GM12892 (cell line): Measurements from ENCODE around the gene BGN.

Experiments
- DNase-seq: peaks from one replicate; pipeline ENCODE4 v3.0.0; 2011; ENCODE audit not compliant: insufficient read length
- FAIRE-seq: peaks from 2 replicates; lab custom pipeline; 2011; peaks lifted over from hg19 to GRCh38; lab: Jason Lieb, UNC
- POLR2A ChIP-seq: IDR thresholded peaks from 2 replicates; pipeline ENCODE4 v1.6.1; 2011; ENCODE audit warnings: low read depth, low read length, control low read depth
- POLR2AphosphoS5 ChIP-seq: IDR thresholded peaks from 2 replicates; pipeline ENCODE4 v1.6.1; 2011; ENCODE audit warnings: low read depth, low read length, control low read depth
- TAF1 ChIP-seq: IDR thresholded peaks from 2 replicates; pipeline ENCODE4 v1.6.1; 2011; ENCODE audit warnings: low read depth, mild to moderate bottlenecking, control low read depth, low read length, borderline replicate concordance

Gene BGN

GRCh38 chrX:153512501-153512893 lies 17.7 kb downstream of the BGN start:
- FAIRE-seq (no peak), DNase-seq (no peak)

GRCh38 chrX:153513265-153513664 lies 18.5 kb downstream of the BGN start:
- no peak for TF ChIP-seq POLR2A
- DNase-seq (no peak), FAIRE-seq (no peak)

More at GRCh38 chrX:153512501-153512893, 17.7 kb downstream of the BGN start:
- TF ChIP-seq POLR2A (no peak), TAF1 (no peak), POLR2AphosphoS5 (no peak)

GRCh38 chrX:153514259-153514658 lies 19.5 kb downstream of the BGN start:
- TF ChIP-seq POLR2A = no peak
- TF ChIP-seq POLR2AphosphoS5 = no peak
- no peak for TF ChIP-seq TAF1
- FAIRE-seq (no peak), DNase-seq (no peak)

DNA sequence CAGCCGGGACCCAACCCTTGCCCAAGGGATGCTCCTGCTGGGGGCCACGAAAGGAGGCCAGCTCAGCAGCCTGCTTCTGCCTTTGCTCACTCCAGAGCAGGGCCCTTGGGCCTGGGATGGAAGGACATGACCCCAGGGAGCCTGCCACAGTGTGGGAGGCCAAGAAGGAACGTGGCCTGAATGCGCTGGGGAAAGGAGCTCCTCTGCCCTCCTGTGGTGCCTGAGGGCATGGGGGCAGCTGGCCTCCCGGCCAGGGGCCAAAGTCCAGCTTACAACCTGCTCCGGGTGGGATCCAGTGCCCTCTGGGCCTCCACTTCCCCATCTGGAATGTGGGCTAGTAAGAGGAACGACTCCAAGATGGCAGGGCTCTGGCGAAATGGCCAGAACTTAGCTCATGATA lies 20.7 kb downstream of the BGN start:
- DNase-seq (no peak), FAIRE-seq (no peak)
- TF ChIP-seq TAF1 (no peak), POLR2AphosphoS5 (no peak), POLR2A (no peak)

- DNase-seq = no peak
- no peak for TF ChIP-seq POLR2AphosphoS5
- TF ChIP-seq POLR2A = no peak
- TF ChIP-seq TAF1 = no peak
- no peak for FAIRE-seq
Observed at GRCh38 chrX:153516073-153516472, 21.3 kb downstream of the BGN start.

DNA sequence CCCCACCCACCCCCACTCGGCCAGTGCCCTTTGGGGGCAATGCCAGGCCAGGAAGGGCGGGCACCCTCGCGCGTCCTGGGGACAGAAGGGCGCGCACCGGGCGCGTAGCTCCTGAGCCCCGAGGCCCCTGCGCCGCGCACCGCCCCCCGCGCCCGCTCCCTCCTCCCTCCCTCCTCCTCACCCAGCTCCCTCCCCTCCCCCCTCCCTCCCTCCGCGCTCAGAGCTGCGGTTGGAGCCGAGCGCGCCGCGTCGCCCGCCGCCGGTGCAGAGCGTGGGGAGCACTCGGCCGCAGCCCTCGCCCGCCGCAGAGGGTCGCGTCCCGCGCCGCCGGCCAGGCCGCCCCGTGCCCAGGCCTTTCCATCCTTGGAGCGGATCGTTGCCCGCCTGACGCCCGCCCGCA lies 22.6 kb downstream of the BGN start, which contains the start of gene ATP2B3:
TSS of gene ATP2B3 (plus strand) at position 220 of the 400 bp plus-strand sequence. CDS start 18,606 bp downstream, outside the sequence.
- TF ChIP-seq TAF1 = no peak
- TF ChIP-seq POLR2AphosphoS5 = no peak
- TF ChIP-seq POLR2A = no peak
- no peak for FAIRE-seq
- no peak for DNase-seq

DNA sequence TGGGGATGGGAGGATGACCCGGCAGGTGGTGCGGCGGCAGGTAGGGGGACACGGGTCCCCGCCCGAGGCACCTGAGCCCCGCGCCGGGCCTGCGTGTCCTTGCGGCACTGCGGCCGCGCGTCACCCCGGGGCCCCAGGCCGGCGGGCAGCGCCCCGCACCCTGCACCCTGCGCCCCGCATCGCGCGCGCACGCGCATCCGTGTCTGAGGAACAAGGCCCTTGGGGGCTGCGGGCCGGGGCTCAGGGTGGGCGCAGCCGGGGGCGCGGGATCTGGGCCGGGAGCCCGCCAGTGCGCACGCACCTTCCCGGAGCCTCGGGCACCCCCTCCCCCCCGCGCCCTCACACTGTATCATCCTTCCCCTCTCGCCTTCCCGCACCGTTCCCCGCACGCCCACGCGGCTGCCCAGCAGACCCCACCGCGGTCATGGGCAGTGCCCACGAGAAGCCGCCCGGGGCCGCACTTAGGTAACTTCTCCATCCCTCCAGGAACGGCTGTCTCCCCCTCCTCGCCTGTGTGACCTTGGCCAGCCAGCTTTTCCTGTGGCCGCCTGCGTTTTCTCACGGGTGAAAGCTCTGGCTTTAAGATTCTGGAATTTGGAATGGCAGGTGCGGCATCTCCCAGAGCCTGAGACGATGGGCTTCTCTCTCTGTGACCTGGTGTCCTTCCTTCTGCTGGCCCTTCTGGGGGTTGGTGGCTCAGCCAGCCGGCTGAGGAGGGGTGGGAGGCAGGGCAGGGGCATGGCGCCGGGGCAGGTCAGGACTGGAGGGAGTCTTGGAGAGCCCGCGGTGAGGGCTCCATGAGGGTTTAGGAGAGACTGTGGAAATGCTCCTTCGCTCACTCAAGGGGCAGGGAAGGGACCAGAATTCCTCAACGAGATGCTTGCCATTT lies 23.4 kb downstream of the BGN start:
- FAIRE-seq (no peak), DNase-seq (no peak)
- TF ChIP-seq TAF1 (no peak), POLR2AphosphoS5 (no peak)

DNA sequence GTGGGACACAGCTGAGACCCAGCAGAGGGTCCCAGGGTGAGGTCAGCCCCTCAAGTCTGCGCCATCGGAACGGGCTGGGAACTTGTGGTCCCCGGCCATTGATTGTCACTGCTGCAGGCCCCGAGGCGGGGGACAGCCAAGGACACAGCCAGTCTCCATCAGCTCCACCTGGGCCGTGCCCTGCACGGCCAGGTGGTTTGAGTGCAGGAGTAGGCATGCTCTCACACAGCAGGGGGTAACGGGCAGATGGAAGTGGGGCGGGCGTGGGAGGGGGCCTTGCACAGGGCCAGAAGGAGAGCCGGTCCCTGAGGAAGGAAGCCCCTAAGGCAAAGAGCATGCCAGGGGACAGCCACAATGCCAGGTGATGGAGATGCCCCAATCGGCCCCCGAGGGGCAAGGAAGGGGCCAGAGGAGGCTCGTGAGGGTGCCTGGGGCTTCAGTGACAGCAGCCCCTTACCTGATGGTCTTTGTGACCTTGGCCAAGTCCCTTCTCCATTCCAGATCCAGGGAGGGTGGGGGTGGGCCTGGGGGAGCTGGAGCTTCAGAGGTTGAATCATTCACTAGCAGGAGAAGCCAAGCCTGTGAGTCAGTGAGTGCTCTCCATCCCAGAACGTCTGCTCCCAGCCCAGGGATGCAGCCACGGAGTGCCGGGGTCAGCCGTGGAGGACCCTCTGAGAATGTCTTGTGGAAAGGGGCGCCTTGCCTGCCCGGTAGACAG lies 24.9 kb downstream of the BGN start:
- TF ChIP-seq TAF1 = no peak
- no peak for TF ChIP-seq POLR2A
- TF ChIP-seq POLR2AphosphoS5 = no peak
- DNase-seq (no peak), FAIRE-seq (no peak)

GRCh38 chrX:153520287-153520917 lies 25.6 kb downstream of the BGN start:
- no peak for DNase-seq

DNA sequence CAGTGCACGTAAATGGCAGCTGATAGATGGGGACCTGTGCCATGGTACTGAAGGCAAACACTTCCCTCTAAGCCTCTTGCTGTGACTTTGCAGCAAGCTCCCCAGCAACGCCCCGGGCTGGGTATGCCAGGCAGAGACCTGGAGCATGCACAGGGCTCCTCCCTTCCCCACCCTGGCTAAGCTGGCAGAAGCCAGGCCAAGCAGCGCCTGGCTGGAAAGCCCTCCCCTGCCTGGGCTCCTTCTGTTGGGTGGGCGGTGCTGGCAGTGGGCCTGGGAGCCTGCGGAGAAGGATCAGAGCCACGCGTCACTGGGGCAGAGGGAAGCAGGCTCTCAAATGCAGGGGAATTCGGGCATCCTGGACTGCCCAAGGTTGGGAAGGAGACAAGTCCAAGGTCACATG lies 26.3 kb downstream of the BGN start:
- TF ChIP-seq POLR2A (no peak), TAF1 (no peak), POLR2AphosphoS5 (no peak)
- FAIRE-seq = no peak
- DNase-seq = no peak

More at GRCh38 chrX:153520287-153520917, 25.6 kb downstream of the BGN start:
- no peak for FAIRE-seq
- TF ChIP-seq POLR2A (no peak), TAF1 (no peak), POLR2AphosphoS5 (no peak)

GRCh38 chrX:153522259-153522658 lies 27.5 kb downstream of the BGN start:
- no peak for FAIRE-seq
- TF ChIP-seq POLR2AphosphoS5 (no peak), POLR2A (no peak), TAF1 (no peak)
- DNase-seq = no peak

DNA sequence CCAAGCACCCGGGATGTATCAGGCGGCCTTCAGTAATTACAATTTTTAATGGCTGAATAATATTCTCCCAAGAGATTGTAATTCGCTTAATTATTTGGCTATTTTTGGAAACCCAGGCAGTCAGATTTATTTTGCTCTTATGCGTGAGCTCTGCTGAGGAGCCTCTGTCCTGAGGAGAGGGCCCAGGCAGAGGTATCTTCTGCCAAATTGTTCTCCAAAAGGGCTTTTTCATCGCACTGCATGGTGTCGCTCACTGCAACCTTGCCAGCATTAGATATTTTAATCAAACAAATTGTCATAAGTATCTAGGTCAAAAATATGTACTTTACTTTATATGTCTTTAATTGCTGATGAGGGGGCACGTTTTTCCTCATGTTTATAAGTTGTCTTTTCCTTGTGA lies 28.5 kb downstream of the BGN start:
- FAIRE-seq = no peak
- no peak for TF ChIP-seq POLR2A
- TF ChIP-seq POLR2AphosphoS5 = no peak
- no peak for TF ChIP-seq TAF1
- no peak for DNase-seq
